Eye (tissue), 1 donor: ENCODE data around the gene SMARCA4.
"Not testable (repeated sequence)": the region's sequence is repeated elsewhere in the genome, so short reads cannot be mapped to it uniquely, and the experiment has no call there.

Experiments used
- DNase-seq: peaks from one replicate; pipeline ENCODE4 v3.0.0-alpha.2; 2015

The SMARCA4 gene

DNA sequence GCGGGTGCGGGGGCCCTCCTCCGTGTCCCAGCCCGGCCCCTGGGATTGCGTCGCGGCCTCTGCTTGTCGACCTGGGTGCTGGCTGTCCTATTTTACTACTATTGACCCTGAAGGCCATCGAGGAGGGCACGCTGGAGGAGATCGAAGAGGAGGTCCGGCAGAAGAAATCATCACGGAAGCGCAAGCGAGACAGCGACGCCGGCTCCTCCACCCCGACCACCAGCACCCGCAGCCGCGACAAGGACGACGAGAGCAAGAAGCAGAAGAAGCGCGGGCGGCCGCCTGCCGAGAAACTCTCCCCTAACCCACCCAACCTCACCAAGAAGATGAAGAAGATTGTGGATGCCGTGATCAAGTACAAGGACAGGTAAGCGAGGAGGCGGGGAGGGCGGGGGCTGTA lies 80.4 kb downstream of the SMARCA4 start:
- DNase-seq = no peak

DNA sequence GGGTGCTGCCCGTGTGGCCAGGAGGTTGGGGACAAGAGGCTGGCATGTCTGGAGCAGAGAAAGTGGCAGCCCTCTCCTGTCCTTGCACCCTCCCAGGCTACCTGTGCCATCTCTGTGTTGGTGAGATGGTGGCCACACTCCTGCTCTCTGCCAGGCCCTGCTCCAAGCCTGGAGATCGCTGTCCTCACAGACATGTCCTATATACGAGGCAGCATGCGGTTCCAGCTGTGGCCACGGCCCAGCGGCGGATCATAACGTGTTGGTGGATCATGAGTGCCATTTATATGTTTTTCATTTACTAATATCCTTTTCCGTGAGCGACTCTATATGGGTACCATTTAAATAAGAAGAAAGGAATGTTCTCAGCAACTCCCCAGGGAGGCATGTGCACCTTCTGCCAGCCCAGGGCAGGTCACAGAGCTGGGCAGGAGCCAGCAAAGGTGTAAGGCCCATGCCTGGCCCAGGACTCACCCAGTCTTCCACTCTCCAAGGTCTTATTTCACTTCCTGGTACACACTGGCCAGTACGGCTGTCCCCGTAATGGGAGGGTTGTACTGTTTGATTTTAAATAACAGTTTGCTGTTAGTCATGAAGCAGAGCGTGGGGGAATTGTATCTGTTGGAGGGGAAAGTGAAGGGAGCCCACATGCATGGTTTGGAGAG lies 81.3 kb downstream of the SMARCA4 start:
- DNase-seq = no peak

DNA sequence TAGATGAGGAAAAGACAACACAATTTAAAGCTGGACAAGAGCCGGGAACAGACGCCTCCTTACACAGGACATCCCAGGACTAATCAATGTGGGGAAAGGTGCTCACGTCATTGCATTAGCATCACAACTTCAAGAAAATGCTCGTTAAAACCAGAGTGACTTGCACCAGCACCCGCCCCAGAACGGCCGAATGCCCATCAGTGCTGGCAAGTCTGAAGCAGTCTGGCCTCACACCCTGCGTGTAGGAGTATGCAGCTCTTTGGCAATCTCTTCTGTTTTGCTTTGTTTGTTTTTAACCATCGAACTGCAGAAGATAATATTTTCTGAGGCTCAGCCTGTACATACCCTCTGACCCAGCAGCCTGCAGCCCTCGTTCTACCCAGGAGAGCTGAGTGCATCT lies 83.6 kb downstream of the SMARCA4 start:
- no peak for DNase-seq

DNA sequence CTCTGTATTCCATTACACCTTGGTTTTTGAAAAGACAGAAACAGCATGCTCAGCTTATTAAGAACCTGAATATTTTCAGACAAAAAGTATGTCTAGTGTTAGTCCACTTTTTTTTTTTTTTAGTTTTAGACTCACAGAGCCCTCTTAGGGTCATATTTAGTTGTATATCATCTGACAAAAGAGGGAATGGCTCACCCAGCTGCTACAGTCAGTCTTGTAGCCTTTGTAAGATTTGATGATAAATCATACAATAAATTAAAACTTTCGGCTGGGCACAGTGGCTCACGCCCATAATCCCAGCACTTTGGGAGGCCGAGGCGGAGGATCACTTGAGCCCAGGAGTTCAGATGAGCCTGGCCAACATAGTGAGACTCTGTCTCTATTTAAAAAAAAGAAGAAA lies 84.7 kb downstream of the SMARCA4 start:
- DNase-seq = no peak

DNA sequence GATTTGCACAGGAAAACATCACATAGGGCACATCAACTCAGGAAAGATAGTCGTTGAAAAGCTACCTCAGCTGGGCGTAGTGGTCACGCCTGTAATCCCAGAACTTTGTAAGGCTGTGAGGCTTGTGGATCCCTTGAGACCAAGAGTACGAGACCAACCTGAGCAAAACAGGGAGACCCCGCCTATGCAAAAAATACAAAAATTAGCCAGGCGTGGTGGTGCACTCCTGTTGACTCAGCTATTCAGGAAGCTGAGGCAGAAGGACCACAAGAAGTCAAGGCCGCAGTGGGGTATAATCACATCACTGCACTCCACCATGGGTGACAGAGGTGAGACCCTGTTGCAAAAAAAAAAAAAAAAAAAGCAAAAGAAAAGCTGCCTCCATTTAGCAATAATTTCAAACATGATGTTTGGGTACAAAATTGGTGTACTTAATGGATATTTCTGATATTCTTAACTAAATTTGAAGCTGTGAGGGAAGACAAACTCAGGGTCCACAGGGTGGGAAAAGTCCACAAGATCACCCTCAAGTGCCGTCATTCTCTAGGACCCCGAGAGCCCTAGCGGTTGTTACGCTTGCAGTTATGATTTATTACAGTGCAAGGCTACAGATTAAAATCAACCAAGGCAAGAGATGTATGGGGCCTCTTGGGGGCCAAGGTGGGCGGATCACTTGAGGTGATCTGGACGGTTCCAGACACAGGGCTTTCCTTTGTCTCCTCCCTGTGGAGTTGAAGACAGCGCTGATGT lies 86.0 kb downstream of the SMARCA4 start:
- DNase-seq = no peak

GRCh38 chr19:11047866-11048265 lies 87.0 kb downstream of the SMARCA4 start:
- no peak for DNase-seq

DNA sequence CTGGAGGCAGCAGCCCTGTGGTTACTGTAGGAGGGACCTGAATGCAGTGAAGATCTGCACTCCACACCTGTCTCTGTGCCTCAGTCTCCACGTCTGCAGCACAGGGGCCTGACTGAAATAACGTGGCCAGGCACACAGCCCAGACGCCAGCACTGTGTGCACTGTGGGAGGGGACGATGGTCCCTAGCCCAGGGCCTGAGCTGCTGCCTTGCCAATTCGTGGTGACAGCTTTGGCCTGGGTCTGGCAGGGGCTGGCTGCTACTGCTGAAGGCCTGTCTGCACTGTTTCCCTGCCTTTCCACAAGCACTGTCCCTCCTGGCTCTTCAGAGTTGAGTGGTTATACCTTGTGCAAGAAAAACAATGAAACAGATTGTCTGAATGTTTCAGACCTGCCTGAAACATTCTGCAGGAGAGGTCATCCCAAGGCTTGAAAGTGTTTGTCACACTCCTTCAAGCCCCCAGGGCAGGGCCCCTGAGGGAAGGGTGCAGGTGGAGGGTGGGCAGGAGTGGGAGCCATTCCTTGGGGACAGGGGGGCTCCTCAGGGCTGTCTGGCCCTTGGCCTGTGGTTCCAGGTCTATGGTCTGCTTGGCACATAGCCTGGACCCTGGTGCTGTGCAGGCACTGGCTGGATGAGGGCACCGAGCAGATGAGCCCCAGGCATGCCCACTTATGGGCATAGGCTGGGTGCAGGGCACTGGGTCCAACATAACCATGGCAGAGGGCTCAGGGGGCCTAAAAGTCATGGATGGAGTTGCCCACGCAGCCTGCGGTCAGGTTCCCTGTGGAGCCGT lies 89.7 kb downstream of the SMARCA4 start:
- DNase-seq = no peak

GRCh38 chr19:11053817-11054195 lies 93.0 kb downstream of the SMARCA4 start:
- no peak for DNase-seq

GRCh38 chr19:11054200-11054599 lies 93.4 kb downstream of the SMARCA4 start:
- DNase-seq = no peak

DNA sequence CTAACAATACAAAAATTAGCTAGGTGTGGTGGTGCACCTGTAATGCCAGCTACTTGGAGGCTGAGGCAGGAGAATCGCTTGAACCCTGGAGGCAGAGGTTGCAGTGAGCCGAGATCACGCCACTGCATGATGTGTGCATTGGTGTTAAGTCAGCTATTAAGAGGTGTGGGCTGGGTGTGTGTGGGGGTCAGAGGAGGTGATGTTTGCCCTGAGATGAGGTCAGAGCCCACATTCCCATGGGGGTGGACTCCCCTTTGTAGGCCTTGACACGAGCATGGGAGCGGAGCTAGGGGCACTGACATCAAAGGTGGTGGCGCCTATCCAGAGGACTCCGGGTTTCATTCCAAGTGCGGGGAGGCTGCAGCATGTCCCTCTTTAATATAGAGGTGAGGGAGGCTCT lies 93.8 kb downstream of the SMARCA4 start:
- no peak for DNase-seq

GRCh38 chr19:11058246-11059030 lies 97.6 kb downstream of the SMARCA4 start:
- no peak for DNase-seq

GRCh38 chr19:11059511-11060358 lies 98.9 kb downstream of the SMARCA4 start:
- no peak for DNase-seq

- no peak for DNase-seq
Measured at GRCh38 chr19:11061952-11062351, 101.1 kb downstream of the SMARCA4 start.

- DNase-seq = no peak
Measured at GRCh38 chr19:11063434-11063833, 102.6 kb downstream of the SMARCA4 start.

DNA sequence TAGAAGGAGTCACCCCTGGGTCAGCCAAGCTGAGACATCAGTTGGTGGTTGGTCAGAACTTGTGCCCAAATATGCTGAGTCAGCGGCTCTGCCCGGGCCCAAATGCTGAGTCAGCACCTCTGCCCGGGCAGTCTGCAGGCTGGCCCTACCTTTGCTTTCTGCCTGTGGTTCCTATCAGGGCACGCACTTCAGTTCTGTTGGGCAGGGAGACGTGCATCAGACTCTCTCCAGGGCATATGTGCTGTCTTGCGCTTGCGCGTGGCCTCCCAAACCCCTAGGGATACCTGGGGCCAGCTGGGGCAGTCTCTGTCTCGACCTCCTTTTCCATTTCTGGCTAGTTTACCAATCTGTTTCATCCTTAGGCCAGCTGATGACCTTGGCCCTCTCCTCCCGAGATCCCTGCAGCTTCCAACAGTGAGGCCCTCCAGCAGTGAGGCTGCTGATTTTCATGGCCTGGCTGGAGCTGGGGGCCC lies 104.0 kb downstream of the SMARCA4 start:
- DNase-seq = peak; percentile 58

DNA sequence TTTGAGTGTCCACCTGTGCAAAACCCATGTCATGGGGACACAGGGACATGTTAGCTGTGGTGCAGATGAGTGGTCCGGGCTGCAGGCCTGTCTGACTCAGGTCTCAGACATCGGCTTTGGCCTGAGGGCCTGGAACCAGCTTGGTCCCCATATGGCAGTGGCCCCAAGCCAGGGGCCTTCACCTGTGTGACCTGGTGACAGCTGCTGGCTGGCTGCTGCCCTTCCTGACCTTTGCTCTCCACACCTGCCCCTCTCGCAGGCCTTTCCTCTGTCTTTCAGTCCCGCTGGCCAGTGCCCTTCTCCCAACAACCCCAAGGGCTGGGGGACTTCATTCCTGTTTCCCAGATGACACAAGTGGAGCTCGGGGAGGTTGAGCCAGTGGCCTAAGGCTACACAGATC lies 105.5 kb downstream of the SMARCA4 start:
- DNase-seq = no peak

DNA sequence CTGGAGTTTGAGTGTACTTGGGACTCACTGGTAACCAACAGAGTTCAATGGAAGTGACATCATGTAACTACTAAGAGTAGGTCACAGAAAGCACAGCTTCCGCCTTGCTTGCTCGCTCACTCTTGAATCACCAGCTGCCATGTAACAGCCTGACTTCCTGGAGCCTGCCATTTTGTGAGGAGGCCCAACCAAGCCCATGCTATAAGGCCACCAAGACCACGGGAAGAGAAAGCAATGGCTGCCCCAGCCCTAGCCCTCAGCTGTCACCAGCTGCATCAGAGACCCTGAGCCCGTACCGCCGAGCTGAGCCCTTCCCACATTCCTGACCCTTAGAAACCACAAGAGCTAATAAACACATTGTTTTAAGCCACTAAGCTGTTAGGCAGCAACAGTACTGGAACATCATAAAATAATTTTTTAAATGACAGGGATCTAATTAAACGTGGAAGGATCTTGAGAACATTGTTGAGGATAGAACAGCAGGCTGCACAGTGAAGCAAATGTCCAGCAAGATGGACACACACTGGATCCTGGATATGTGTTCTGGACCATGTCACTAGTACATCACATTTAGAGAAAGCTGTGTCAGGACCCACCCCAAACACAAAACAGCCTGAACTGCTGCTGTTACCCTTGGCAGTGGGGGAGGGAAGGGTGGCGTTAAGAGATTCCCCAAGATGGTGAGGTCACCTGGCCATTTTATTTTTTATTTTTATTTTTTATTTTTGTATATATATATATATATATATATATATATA lies 106.7 kb downstream of the SMARCA4 start:
- DNase-seq = no peak

GRCh38 chr19:11069561-11069960 lies 108.7 kb downstream of the SMARCA4 start:
- no peak for DNase-seq

DNA sequence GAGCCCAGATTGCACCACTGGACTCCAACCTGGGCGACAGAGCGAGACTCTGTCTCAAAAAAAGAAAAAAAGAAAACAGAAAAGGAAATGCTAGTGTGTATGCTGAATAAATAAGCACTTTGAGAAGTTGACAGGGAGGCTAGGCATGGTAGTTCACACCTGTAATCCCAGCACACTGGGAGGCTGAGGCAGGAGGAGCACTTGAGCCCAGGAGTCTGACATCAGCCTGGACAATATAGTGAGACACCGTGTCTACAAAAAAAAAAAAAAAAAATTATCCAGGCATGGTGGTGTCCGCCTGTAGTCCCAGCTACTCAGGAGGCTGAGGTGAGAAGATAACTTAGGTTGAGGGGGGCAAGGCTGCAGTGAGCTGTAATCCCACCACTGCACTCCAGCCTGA lies 109.3 kb downstream of the SMARCA4 start:
- DNase-seq = no peak

- no peak for DNase-seq
Measured at GRCh38 chr19:11073568-11073967, 112.7 kb downstream of the SMARCA4 start.

GRCh38 chr19:11076792-11077191 lies 116.0 kb downstream of the SMARCA4 start:
- DNase-seq = not testable (repeated sequence)
